GM23338 (cell line): ENCODE measurements around the gene GRM6. TPM values are rescaled to one million over a fixed set of nuclear protein-coding genes. Genes with fewer than 3 reads are reported as not detected.

Source experiments
- ATAC-seq: fragments of 200-7000 bp; cut with Tn5 transposase; 3 replicates; pipeline ENCODE4 v1.9.1; 2020
- DNase-seq: peaks from one replicate; pipeline ENCODE4 v3.0.0-alpha.2; 2015; ENCODE audit warnings: low spot score
- H2AFZ ChIP-seq: fragments of 200-600 bp; sonication (generic); 2 replicates; pipeline ENCODE4 v1.8.0; 2016; ENCODE audit warnings: antibody characterized with exemption, mild to moderate bottlenecking, moderate library complexity
- H3F3A ChIP-seq: fragments of 200-600 bp; sonication (generic); replicated peaks from 2 replicates; pipeline ENCODE4 v1.8.0; 2017; ENCODE audit warnings: antibody characterized with exemption, mixed run types, low read depth
- H3K27ac ChIP-seq: fragments of 200-600 bp; sonication (generic); 2 replicates; pipeline ENCODE4 v1.6.1; 2016; ENCODE audit warnings: low read depth
- H3K27me3 ChIP-seq: fragments of 200-600 bp; sonication (generic); 2 replicates; pipeline ENCODE4 v1.8.0; 2016; ENCODE audit warnings: mild to moderate bottlenecking, mixed run types, moderate library complexity; ENCODE audit not compliant: insufficient read depth
- H3K36me3 ChIP-seq: fragments of 200-600 bp; sonication (generic); 2 replicates; pipeline ENCODE4 v1.8.0; 2016; ENCODE audit warnings: mild to moderate bottlenecking; ENCODE audit not compliant: insufficient read depth
- H3K4me1 ChIP-seq: fragments of 200-600 bp; sonication (generic); 2 replicates; pipeline ENCODE4 v1.8.0; 2016; ENCODE audit warnings: mild to moderate bottlenecking, moderate library complexity; ENCODE audit not compliant: insufficient read depth
- H3K4me2 ChIP-seq: fragments of 200-600 bp; sonication (generic); 2 replicates; pipeline ENCODE4 v1.7.1; 2017; ENCODE audit warnings: mixed run types
- H3K4me3 ChIP-seq: fragments of 200-600 bp; sonication (generic); 2 replicates; pipeline ENCODE4 v1.6.1; 2016; ENCODE audit warnings: mixed run types
- H3K79me2 ChIP-seq: fragments of 200-600 bp; sonication (generic); replicated peaks from 2 replicates; pipeline ENCODE4 v1.8.0; 2017; ENCODE audit warnings: mild to moderate bottlenecking; ENCODE audit not compliant: insufficient read depth
- H3K9me2 ChIP-seq: fragments of 200-600 bp; sonication (generic); 2 replicates; pipeline ENCODE4 v1.8.0; 2017; ENCODE audit not compliant: insufficient read depth
- H4K20me1 ChIP-seq: fragments of 200-600 bp; sonication (generic); replicated peaks from 2 replicates; pipeline ENCODE4 v1.8.0; 2017; ENCODE audit warnings: mild to moderate bottlenecking; ENCODE audit not compliant: insufficient read depth
- H3K27ac Mint-ChIP-seq: 2 replicates; pipeline ENCODE4 v1.8.0; 2020; ENCODE audit warnings: inconsistent platforms, mild to moderate bottlenecking, moderate library complexity, mixed read lengths
- H3K27me3 Mint-ChIP-seq: 3 replicates; pipeline ENCODE4 v1.8.0; 2022; ENCODE audit warnings: low read depth, mild to moderate bottlenecking, moderate library complexity, mixed read lengths, inconsistent platforms; ENCODE audit not compliant: insufficient read depth, poor library complexity
- H3K36me3 Mint-ChIP-seq: 3 replicates; pipeline ENCODE4 v1.8.0; 2021; ENCODE audit warnings: low read depth, mild to moderate bottlenecking, inconsistent platforms, moderate library complexity, mixed read lengths
- H3K4me1 Mint-ChIP-seq: 3 replicates; pipeline ENCODE4 v1.8.0; 2020; ENCODE audit warnings: mild to moderate bottlenecking, inconsistent platforms, mixed read lengths
- H3K4me3 Mint-ChIP-seq: 3 replicates; pipeline ENCODE4 v1.8.0; 2021; ENCODE audit warnings: moderate library complexity, mild to moderate bottlenecking, inconsistent platforms, mixed read lengths
- H3K9me3 Mint-ChIP-seq: 3 replicates; pipeline ENCODE4 v1.8.0; 2020; ENCODE audit warnings: moderate library complexity, mild to moderate bottlenecking, inconsistent platforms, mixed read lengths
- CREB1 ChIP-seq: fragments of 250-450 bp; sonication (Bioruptor Pico); IDR thresholded peaks from 2 replicates; pipeline ENCODE4 v1.5.0; 2020; ENCODE audit warnings: low read depth, mild to moderate bottlenecking, moderate library complexity
- EZH2 ChIP-seq: fragments of 200-600 bp; sonication (generic); IDR thresholded peaks from one replicate; pipeline ENCODE4 v1.8.0; 2017; ENCODE audit warnings: antibody characterized with exemption, mild to moderate bottlenecking, low read depth; ENCODE audit not compliant: unreplicated experiment
- NANOG ChIP-seq: IDR thresholded peaks from 2 replicates; pipeline ENCODE4 v1.6.1; 2016; ENCODE audit warnings: antibody characterized with exemption, borderline replicate concordance
- POLR2AphosphoS5 ChIP-seq: IDR thresholded peaks from 2 replicates; pipeline ENCODE4 v1.6.1; 2016; ENCODE audit warnings: antibody characterized with exemption, low read depth
- ZNF114 ChIP-seq: fragments of 250-450 bp; sonication (Bioruptor Pico); IDR thresholded peaks from 2 replicates; pipeline ENCODE4 v1.5.0; 2020; ENCODE audit warnings: mild to moderate bottlenecking, moderate library complexity
- long read RNA-seq: library from polyadenylated mRNA; unstranded; transcript quantifications from one replicate; pipeline ENCODE4 v2.0.0, GENCODE V29; 2020; ENCODE audit not compliant: unreplicated experiment
- polyA plus RNA-seq: library from polyadenylated mRNA; unstranded; fragments of >200 nt; fragmentation: Nextera tagmentation; extraction: Ambion mirVana; gene quantifications from 2 replicates; pipeline ENCODE4 v1.2.1, GENCODE V29; 2016
- total RNA-seq: library from RNA; depleted of rRNA; stranded (reverse); fragments of >200 nt; shearing (Covaris generic); gene quantifications from 2 replicates; pipeline ENCODE4 v1.2.3, GENCODE V29; 2014; rRNA removed
- TF ChIP-seq, protein P1 (sequence below), 2 experiments: fragments of 200-600 bp in 1 of 2; sonication (generic) in 1 of 2; conservative IDR thresholded peaks; 2 replicates each; pipeline versions ENCODE4 v1.5.1 to v1.6.1; 2016 to 2017; ENCODE audit warnings: antibody characterized with exemption in 2 of 2, low read depth in 2 of 2, mild to moderate bottlenecking in 2 of 2, moderate library complexity in 1 of 2
- TF ChIP-seq, protein P2 (sequence below): fragments of 250-450 bp; sonication (Bioruptor Pico); IDR thresholded peaks from 2 replicates; pipeline ENCODE4 v1.5.0; 2020; ENCODE audit warnings: mild to moderate bottlenecking, moderate library complexity
- TF ChIP-seq, protein P3 (sequence below): IDR thresholded peaks from 2 replicates; pipeline ENCODE4 v1.6.1; 2016; ENCODE audit warnings: antibody characterized with exemption

GRM6 gene
- total RNA-seq: not detected in 2 replicates
- 0.19 and 0.50 TPM in 2 replicates for polyA plus RNA-seq
- long read RNA-seq: 0 reads

DNA sequence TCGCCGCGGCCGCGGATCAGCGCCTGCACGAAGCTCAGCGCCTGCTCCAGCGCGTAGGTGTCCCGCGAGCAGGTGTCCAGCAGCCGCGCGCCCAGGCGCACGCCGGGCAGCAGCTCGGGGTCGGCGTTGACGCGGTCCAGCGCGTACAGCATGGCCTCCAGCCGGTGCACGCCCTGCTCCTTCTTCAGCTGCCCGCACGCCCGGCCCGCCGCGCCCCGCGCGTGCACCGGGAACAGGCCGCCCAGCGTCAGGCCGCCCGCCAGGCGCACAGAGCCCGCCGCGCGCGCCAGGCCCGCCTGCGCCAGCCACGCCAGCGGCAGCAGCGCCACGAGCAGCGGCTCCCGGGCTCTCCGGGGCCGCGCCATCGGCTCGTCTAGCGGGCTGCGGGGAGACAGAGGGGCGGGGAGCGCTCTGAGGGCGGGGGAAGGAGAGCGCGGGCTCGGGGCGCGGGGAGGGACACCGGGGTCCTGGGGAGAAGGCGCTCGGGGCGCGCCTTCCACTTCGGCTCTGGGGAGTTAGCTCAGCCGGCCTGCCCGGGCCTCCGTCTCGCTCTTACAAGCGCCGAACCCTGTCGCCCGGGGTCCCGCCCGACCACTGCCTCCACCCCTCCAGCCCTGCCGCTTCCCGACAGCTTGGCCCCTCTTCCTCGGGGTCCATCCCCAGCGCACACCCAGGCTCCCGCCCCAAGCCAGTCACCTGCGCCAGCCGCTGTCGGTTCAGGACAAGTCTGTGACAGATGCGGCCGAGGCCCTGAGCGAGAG is at the start of gene GRM6:
TSS of gene GRM6 (minus strand) at position 741 of the 761 bp plus-strand sequence. CDS start at position 365, 376 bp downstream.
- Histone ChIP-seq H4K20me1 (no peaks in the 10 kb centered on the region), H2AFZ (peak within 1 kb of the TSS; percentile 88), H3K9me2 (no peaks in the 10 kb centered on the region), H3F3A (0 out of 2 replicates have a peak, but pooled peaks cover 3% of the 10 kb centered on the region), H3K36me3 (no peaks in the 10 kb centered on the region), H3K79me2 (no peaks in the 10 kb centered on the region), H3K27me3 (peaks cover 42% of the 10 kb centered on the region), H3K4me1 (peaks cover 8% of the 10 kb centered on the region), H3K27ac (no peak within 1 kb of the TSS), H3K4me2 (peak within 1 kb of the TSS; percentile 80), H3K4me3 (peak within 1 kb of the TSS; percentile 59)
- peaks cover 50% of the 10 kb centered on the region for H3K27me3 Mint-ChIP-seq
- H3K4me3 Mint-ChIP-seq: peak within 1 kb of the TSS; percentile 64
- peak; percentile 67 for ATAC-seq
- H3K4me1 Mint-ChIP-seq: peaks cover 11% of the 10 kb centered on the region; the same call in 2 of the 3 replicates
- TF ChIP-seq POLR2AphosphoS5: no peak
- TF ChIP-seq ZNF114 (CRISPR knock-in tag): no peak
- TF ChIP-seq, protein P1, sequence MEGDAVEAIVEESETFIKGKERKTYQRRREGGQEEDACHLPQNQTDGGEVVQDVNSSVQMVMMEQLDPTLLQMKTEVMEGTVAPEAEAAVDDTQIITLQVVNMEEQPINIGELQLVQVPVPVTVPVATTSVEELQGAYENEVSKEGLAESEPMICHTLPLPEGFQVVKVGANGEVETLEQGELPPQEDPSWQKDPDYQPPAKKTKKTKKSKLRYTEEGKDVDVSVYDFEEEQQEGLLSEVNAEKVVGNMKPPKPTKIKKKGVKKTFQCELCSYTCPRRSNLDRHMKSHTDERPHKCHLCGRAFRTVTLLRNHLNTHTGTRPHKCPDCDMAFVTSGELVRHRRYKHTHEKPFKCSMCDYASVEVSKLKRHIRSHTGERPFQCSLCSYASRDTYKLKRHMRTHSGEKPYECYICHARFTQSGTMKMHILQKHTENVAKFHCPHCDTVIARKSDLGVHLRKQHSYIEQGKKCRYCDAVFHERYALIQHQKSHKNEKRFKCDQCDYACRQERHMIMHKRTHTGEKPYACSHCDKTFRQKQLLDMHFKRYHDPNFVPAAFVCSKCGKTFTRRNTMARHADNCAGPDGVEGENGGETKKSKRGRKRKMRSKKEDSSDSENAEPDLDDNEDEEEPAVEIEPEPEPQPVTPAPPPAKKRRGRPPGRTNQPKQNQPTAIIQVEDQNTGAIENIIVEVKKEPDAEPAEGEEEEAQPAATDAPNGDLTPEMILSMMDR (conservative IDR thresholded peaks at IDR 0.05; ENCODE audit: low read depth in 2 of 2): no peak
- TF ChIP-seq, protein P2, sequence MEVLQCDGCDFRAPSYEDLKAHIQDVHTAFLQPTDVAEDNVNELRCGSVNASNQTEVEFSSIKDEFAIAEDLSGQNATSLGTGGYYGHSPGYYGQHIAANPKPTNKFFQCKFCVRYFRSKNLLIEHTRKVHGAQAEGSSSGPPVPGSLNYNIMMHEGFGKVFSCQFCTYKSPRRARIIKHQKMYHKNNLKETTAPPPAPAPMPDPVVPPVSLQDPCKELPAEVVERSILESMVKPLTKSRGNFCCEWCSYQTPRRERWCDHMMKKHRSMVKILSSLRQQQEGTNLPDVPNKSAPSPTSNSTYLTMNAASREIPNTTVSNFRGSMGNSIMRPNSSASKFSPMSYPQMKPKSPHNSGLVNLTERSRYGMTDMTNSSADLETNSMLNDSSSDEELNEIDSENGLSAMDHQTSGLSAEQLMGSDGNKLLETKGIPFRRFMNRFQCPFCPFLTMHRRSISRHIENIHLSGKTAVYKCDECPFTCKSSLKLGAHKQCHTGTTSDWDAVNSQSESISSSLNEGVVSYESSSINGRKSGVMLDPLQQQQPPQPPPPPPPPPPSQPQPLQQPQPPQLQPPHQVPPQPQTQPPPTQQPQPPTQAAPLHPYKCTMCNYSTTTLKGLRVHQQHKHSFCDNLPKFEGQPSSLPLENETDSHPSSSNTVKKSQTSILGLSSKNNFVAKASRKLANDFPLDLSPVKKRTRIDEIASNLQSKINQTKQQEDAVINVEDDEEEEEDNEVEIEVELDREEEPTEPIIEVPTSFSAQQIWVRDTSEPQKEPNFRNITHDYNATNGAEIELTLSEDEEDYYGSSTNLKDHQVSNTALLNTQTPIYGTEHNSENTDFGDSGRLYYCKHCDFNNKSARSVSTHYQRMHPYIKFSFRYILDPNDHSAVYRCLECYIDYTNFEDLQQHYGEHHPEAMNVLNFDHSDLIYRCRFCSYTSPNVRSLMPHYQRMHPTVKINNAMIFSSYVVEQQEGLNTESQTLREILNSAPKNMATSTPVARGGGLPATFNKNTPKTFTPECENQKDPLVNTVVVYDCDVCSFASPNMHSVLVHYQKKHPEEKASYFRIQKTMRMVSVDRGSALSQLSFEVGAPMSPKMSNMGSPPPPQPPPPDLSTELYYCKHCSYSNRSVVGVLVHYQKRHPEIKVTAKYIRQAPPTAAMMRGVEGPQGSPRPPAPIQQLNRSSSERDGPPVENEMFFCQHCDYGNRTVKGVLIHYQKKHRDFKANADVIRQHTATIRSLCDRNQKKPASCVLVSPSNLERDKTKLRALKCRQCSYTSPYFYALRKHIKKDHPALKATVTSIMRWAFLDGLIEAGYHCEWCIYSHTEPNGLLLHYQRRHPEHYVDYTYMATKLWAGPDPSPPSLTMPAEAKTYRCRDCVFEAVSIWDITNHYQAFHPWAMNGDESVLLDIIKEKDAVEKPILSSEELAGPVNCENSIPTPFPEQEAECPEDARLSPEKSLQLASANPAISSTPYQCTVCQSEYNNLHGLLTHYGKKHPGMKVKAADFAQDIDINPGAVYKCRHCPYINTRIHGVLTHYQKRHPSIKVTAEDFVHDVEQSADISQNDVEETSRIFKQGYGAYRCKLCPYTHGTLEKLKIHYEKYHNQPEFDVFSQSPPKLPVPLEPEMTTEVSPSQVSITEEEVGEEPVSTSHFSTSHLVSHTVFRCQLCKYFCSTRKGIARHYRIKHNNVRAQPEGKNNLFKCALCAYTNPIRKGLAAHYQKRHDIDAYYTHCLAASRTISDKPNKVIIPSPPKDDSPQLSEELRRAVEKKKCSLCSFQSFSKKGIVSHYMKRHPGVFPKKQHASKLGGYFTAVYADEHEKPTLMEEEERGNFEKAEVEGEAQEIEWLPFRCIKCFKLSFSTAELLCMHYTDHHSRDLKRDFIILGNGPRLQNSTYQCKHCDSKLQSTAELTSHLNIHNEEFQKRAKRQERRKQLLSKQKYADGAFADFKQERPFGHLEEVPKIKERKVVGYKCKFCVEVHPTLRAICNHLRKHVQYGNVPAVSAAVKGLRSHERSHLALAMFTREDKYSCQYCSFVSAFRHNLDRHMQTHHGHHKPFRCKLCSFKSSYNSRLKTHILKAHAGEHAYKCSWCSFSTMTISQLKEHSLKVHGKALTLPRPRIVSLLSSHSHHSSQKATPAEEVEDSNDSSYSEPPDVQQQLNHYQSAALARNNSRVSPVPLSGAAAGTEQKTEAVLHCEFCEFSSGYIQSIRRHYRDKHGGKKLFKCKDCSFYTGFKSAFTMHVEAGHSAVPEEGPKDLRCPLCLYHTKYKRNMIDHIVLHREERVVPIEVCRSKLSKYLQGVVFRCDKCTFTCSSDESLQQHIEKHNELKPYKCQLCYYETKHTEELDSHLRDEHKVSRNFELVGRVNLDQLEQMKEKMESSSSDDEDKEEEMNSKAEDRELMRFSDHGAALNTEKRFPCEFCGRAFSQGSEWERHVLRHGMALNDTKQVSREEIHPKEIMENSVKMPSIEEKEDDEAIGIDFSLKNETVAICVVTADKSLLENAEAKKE (CRISPR knock-in tag): no peak
- no peak for TF ChIP-seq NANOG
- peak; percentile 30 for TF ChIP-seq EZH2
- TF ChIP-seq CREB1 (CRISPR knock-in tag): no peak
- TF ChIP-seq, protein P3, sequence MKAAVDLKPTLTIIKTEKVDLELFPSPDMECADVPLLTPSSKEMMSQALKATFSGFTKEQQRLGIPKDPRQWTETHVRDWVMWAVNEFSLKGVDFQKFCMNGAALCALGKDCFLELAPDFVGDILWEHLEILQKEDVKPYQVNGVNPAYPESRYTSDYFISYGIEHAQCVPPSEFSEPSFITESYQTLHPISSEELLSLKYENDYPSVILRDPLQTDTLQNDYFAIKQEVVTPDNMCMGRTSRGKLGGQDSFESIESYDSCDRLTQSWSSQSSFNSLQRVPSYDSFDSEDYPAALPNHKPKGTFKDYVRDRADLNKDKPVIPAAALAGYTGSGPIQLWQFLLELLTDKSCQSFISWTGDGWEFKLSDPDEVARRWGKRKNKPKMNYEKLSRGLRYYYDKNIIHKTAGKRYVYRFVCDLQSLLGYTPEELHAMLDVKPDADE: no peak
- H3K27ac Mint-ChIP-seq: no peak within 1 kb of the TSS
- peak; percentile 53 for DNase-seq
- H3K9me3 Mint-ChIP-seq: peaks cover 47% of the 10 kb centered on the region
- H3K36me3 Mint-ChIP-seq: peaks cover 8% of the 10 kb centered on the region
